ENCODE data around the gene GP1BB.
"Not testable (repeated sequence)": the region's sequence is repeated elsewhere in the genome, so short reads cannot be mapped to it uniquely, and the experiment has no call there.

The GP1BB gene

GRCh38 chr22:19693981-19694670 is 29.2 kb upstream of the GP1BB start:
- no peak for DNase-seq (ENCODE audit: low read depth in 3 of 3)

- no peak for DNase-seq (ENCODE audit: low read depth in 3 of 3)
These were observed 28.6 kb upstream of the GP1BB start for GRCh38 chr22:19694696-19695095.

GRCh38 chr22:19696504-19697276 is 26.6 kb upstream of the GP1BB start:
- no peak for DNase-seq (ENCODE audit: low read depth in 3 of 3)

- DNase-seq (ENCODE audit: low read depth in 3 of 3): not testable (repeated sequence)
These were observed 25.5 kb upstream of the GP1BB start for GRCh38 chr22:19697871-19698270.

GRCh38 chr22:19700790-19701419 is 22.4 kb upstream of the GP1BB start:
- DNase-seq (ENCODE audit: low read depth in 3 of 3): no peak

GRCh38 chr22:19701420-19702145 is 21.8 kb upstream of the GP1BB start:
- DNase-seq (ENCODE audit: low read depth in 3 of 3): no peak

GRCh38 chr22:19703869-19704268 is 19.5 kb upstream of the GP1BB start:
- no peak for DNase-seq (ENCODE audit: low read depth in 3 of 3)

- DNase-seq (ENCODE audit: low read depth in 3 of 3): no peak
These were observed 18.9 kb upstream of the GP1BB start for GRCh38 chr22:19704355-19705015.

GRCh38 chr22:19705181-19705934 is 18.0 kb upstream of the GP1BB start:
- no peak for DNase-seq (ENCODE audit: low read depth in 3 of 3)

GRCh38 chr22:19706661-19707151 is 16.6 kb upstream of the GP1BB start:
- no peak for DNase-seq (ENCODE audit: low read depth in 3 of 3)

GRCh38 chr22:19707347-19708290 is 15.7 kb upstream of the GP1BB start:
- no peak for DNase-seq (ENCODE audit: low read depth in 3 of 3)

GRCh38 chr22:19708321-19709011 is 14.9 kb upstream of the GP1BB start:
- no peak for DNase-seq (ENCODE audit: low read depth in 3 of 3)

GRCh38 chr22:19709063-19709769 is 14.1 kb upstream of the GP1BB start:
- no peak for DNase-seq (ENCODE audit: low read depth in 3 of 3)

- DNase-seq (ENCODE audit: low read depth in 3 of 3): no peak
These were observed 13.1 kb upstream of the GP1BB start for GRCh38 chr22:19710020-19710768.

- DNase-seq (ENCODE audit: low read depth in 3 of 3): no peak
These were observed 12.6 kb upstream of the GP1BB start for GRCh38 chr22:19710769-19711106.

GRCh38 chr22:19713245-19713644 is 10.1 kb upstream of the GP1BB start:
- DNase-seq (ENCODE audit: low read depth in 3 of 3): no peak

GRCh38 chr22:19713650-19714311 is 9.6 kb upstream of the GP1BB start:
- DNase-seq (ENCODE audit: low read depth in 3 of 3): no peak

All from stimulated activated CD4-positive, alpha-beta T cell treated with anti-CD3 and anti-CD28 coated beads, TNF-alpha, amount 100 ng/mL, for 4 hours (primary cell).